ENCODE results near the gene EDEM2. TPM values are rescaled to one million over a fixed set of nuclear protein-coding genes. Genes with fewer than 3 reads are reported as not detected.

Gene EDEM2
- total RNA-seq, 4 donors from 2014 or later = 23.0 to 55.9 (median 30.4) TPM

- DNase-seq = no peak
- Histone ChIP-seq H3K4me3 (no peak overlapping the region), H3K36me3 (peaks cover 0 to 21% (median 6%) of the 10 kb centered on the region in 4 donors), H3K9me3 (no peaks in the 10 kb centered on the region), H3K27me3 (no peaks in the 10 kb centered on the region), H3K4me1 (peaks cover 7 to 22% (median 11%) of the 10 kb centered on the region in 4 donors), H3K27ac (peak overlapping the region in 3 of 4 donors; percentile 25 to 55 (median 32))
- no peak for TF ChIP-seq POLR2A (IDR thresholded peaks at IDR 0.05)
- peak; percentile 42 to 87 (median 46) for TF ChIP-seq CTCF (IDR thresholded peaks at IDR 0.05)
- TF ChIP-seq POLR2AphosphoS5 (IDR thresholded peaks at IDR 0.05) = peak in 1 of 3 donors; percentile 16
- no peak for TF ChIP-seq EP300 (IDR thresholded peaks at IDR 0.05; ENCODE audit: low read depth)
- 30 to 39% methylated on average over 2 of the region's 2 CpGs for WGBS, 2 donors (ENCODE audit: low coverage in 1 of 2)
- intact Hi-C loops (cut with DNase I; ENCODE audit: low total_unique reads) (loop anchor here (10.0 kb wide), 2 partner anchors 130 to 300 kb away; partner anchors contain the start of gene MMP24OS), in situ Hi-C loops (cut with MboI; ENCODE audit: low pct_ligation_motif_present in 1 of 4, low pct_unique_long_range_greater_than_20kb in 1 of 4, low sequenced_read_pairs in 3 of 4) (loop anchor here in 2 of 4 donors (10.0 to 25.0 kb wide), 2 partner anchors 120 to 292 kb away; partner anchors contain the start of gene GDF5 (in 2 of the 2))
Observed at GRCh38 chr20:35145141-35145564, 2.0 kb downstream of the EDEM2 start.

GRCh38 chr20:35144694-35145093 lies 2.4 kb downstream of the EDEM2 start:
- Histone ChIP-seq H3K27me3 (no peaks in the 10 kb centered on the region), H3K9me3 (no peaks in the 10 kb centered on the region), H3K27ac (peak overlapping the region in 2 of 4 donors; percentile 25 to 32), H3K36me3 (peaks cover 0 to 24% (median 8%) of the 10 kb centered on the region in 4 donors), H3K4me3 (no peak overlapping the region), H3K4me1 (peaks cover 7 to 22% (median 11%) of the 10 kb centered on the region in 4 donors)
- TF ChIP-seq EP300 (IDR thresholded peaks at IDR 0.05; ENCODE audit: low read depth) (no peak), CTCF (IDR thresholded peaks at IDR 0.05) (no peak), POLR2AphosphoS5 (IDR thresholded peaks at IDR 0.05) (no peak), POLR2A (IDR thresholded peaks at IDR 0.05) (no peak)
- no peak for DNase-seq
- intact Hi-C loops (cut with DNase I; ENCODE audit: low total_unique reads) = loop anchor here (10.0 kb wide), 2 partner anchors 130 to 300 kb away; partner anchors contain the start of gene MMP24OS
- in situ Hi-C loops (cut with MboI; ENCODE audit: low pct_ligation_motif_present in 1 of 4, low pct_unique_long_range_greater_than_20kb in 1 of 4, low sequenced_read_pairs in 3 of 4) = loop anchor here in 2 of 4 donors (5.0 to 25.0 kb wide), 3 partner anchors 63 to 293 kb away; partner anchors contain the start of gene GDF5 (in 2 of the 2)
- WGBS, 2 donors (ENCODE audit: low coverage in 1 of 2) = 61 to 67% methylated on average over 7 of the region's 7 CpGs

- H3K36me3 ChIP-seq = peaks cover 0 to 50% (median 8%) of the 10 kb centered on the region in 4 donors
- H3K27ac ChIP-seq = no peak overlapping the region
- H3K4me3 ChIP-seq = no peak overlapping the region
- TF ChIP-seq POLR2AphosphoS5 (IDR thresholded peaks at IDR 0.05) (no peak), EP300 (IDR thresholded peaks at IDR 0.05; ENCODE audit: low read depth) (no peak), CTCF (IDR thresholded peaks at IDR 0.05) (no peak), POLR2A (IDR thresholded peaks at IDR 0.05) (no peak)
- 85 to 93% methylated on average over 5 to 11 of the region's 11 CpGs for WGBS, 2 donors (ENCODE audit: low coverage in 1 of 2)
- no peaks in the 10 kb centered on the region for H3K27me3 ChIP-seq
- intact Hi-C loops (cut with DNase I; ENCODE audit: low total_unique reads) (no loop called here), in situ Hi-C loops (cut with MboI; ENCODE audit: low pct_ligation_motif_present in 1 of 4, low pct_unique_long_range_greater_than_20kb in 1 of 4, low sequenced_read_pairs in 3 of 4) (loop anchor here in 2 of 4 donors (25.0 kb wide), 1 partner anchor 301 kb away; the partner anchor contains the start of gene GDF5 (in 2 of the 2))
- DNase-seq = no peak
- H3K9me3 ChIP-seq = no peaks in the 10 kb centered on the region
- H3K4me1 ChIP-seq = no peaks in the 10 kb centered on the region
Observed at GRCh38 chr20:35135867-35136586, 11.1 kb downstream of the EDEM2 start.

- intact Hi-C loops (cut with DNase I; ENCODE audit: low total_unique reads) (no loop called here), in situ Hi-C loops (cut with MboI; ENCODE audit: low pct_ligation_motif_present in 1 of 4, low pct_unique_long_range_greater_than_20kb in 1 of 4, low sequenced_read_pairs in 3 of 4) (loop anchor here in 2 of 4 donors (25.0 kb wide), 1 partner anchor 302 kb away; the partner anchor contains the start of gene GDF5 (in 2 of the 2))
- peaks cover 0 to 2% (median 0%) of the 10 kb centered on the region in 4 donors for H3K4me1 ChIP-seq
- H3K36me3 ChIP-seq = peaks cover 0 to 45% (median 5%) of the 10 kb centered on the region in 4 donors
- WGBS, 2 donors (ENCODE audit: low coverage in 1 of 2) = 86% methylated on average over 6 of the region's 6 CpGs; no CpG with 5 or more reads in 1 of the 2 donors
- H3K9me3 ChIP-seq = no peaks in the 10 kb centered on the region
- H3K27ac ChIP-seq = no peak overlapping the region
- TF ChIP-seq POLR2AphosphoS5 (IDR thresholded peaks at IDR 0.05) = no peak
- no peak for TF ChIP-seq CTCF (IDR thresholded peaks at IDR 0.05)
- no peak for TF ChIP-seq EP300 (IDR thresholded peaks at IDR 0.05; ENCODE audit: low read depth)
- TF ChIP-seq POLR2A (IDR thresholded peaks at IDR 0.05) = no peak
- no peak overlapping the region for H3K4me3 ChIP-seq
- DNase-seq = no peak
- no peaks in the 10 kb centered on the region for H3K27me3 ChIP-seq
Observed at GRCh38 chr20:35134880-35135279, 12.3 kb downstream of the EDEM2 start.
